Stimulated activated CD4-positive, alpha-beta T cell treated with anti-CD3 and anti-CD28 coated beads, Interleukin-1b, Interleukin-23, amount 100 ng/mL, for 4 hours (primary cell): Measurements from ENCODE around the gene PAQR4.
A peak's percentile ranks its signal among the peaks of the same experiment; 100 is the strongest.
"Not testable (repeated sequence)": the region's sequence is repeated elsewhere in the genome, so short reads cannot be mapped to it uniquely, and the experiment has no call there.

Source experiments
- DNase-seq, 2 donors: peaks; one replicate each; pipeline ENCODE4 v3.0.0-alpha.2; 2020; ENCODE audit warnings: low read depth in 2 of 2

Gene PAQR4

DNA sequence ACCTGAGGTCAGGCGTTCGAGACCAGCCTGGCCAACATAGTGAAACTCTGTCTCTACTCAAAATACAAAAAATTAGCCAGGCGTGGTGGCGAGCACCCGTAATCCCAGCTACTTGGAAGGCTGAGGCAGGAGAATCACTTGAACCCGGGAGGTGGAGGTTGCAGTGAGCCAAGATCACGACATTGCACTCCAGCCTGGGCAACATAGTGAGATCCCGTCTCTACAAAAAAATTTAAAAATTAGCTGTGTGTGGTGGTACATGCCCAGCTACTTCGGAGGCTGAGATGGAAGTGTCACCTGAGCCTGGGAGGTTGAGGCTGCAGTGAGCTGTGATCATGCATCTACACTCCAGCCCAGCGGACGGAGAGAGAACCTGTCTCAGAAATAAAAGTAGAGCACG, 25.4 kb upstream of the PAQR4 start:
- DNase-seq: not testable (repeated sequence)

- DNase-seq: no peak
Measured at GRCh38 chr16:2946649-2947048, 22.5 kb upstream of the PAQR4 start.

DNA sequence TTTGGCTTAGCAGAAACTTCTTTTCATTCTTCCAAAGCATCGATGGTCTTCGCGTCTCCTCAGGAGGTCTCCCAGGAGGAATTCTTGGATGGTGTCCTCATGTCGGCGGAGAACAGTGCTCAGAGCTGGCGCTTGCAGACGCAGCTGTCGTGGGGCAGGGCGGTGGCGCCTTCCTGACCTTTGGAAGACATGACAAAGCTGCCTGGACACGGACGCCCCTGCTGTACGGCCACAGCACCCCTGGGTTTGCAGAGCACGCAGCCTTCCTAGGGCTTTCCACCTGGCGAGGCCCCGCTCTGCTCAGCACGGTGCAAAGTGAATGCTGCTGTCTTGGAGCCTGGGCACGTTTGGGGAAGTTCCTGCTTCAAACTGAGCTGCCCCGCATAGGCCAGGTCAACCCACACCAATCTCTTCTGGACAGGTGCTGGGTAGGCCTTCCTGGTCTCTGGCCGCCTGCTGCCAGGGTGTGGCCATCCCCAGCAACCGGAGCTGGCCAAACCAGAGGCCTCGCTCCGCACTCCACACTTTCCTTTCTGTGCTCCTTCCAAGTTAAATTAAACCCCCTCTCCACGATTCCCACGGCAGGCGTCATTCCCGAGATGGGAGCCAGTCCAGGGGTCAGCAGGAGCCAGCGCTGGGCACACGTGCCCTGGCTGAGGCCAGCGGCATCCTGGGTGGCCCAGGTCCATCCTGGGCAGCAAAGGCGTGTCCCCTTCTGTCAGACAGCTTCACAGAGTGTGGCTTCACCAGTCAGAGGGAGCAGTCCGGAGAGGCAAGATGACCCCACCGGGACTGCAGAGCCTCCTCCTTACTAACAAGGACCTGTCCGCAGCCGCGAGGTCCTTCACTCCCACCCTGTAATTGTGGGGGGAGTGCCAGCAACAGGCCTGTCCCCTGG, 20.1 kb upstream of the PAQR4 start:
- no peak for DNase-seq

GRCh38 chr16:2949705-2950352, 19.3 kb upstream of the PAQR4 start:
- no peak for DNase-seq

DNA sequence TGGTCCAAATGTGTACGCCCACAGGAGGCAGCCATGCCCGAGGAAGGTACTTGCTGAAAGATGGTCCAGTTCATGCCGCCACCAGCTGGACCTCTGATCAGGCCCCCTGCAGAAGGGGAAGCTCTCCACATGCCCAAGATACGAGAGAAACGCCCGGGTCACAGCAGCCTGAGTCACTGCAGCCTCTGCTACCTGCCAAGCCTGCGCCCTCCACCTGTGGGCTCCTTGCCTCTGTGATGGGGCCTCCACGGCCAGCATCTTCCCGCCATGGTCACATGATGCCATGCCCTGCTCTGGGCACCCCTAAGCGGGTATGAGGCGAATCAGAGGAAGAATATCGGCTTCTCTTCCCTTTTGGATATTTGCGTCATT, 18.8 kb upstream of the PAQR4 start:
- no peak for DNase-seq

DNA sequence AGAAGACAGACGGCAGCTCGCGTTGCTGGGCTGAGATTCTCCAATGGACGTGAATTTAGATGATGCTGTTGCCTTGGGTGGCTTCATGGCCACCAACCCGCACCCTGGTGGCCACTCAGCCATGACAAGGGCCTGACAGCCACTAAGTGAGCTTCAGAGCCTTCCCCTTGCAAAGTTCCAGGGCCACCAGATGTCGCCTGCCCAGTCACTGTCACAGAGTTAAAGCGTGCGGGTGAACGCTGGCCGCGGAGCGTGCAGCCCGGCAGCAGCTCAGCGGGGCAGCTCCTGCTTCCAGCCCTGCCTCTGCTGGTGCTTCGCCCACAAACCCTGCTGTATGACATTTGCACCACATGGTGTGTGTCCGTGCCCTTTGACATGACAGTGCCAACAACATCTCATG, 18.4 kb upstream of the PAQR4 start:
- DNase-seq: no peak

GRCh38 chr16:2952679-2953078, 16.5 kb upstream of the PAQR4 start:
- DNase-seq: no peak

DNA sequence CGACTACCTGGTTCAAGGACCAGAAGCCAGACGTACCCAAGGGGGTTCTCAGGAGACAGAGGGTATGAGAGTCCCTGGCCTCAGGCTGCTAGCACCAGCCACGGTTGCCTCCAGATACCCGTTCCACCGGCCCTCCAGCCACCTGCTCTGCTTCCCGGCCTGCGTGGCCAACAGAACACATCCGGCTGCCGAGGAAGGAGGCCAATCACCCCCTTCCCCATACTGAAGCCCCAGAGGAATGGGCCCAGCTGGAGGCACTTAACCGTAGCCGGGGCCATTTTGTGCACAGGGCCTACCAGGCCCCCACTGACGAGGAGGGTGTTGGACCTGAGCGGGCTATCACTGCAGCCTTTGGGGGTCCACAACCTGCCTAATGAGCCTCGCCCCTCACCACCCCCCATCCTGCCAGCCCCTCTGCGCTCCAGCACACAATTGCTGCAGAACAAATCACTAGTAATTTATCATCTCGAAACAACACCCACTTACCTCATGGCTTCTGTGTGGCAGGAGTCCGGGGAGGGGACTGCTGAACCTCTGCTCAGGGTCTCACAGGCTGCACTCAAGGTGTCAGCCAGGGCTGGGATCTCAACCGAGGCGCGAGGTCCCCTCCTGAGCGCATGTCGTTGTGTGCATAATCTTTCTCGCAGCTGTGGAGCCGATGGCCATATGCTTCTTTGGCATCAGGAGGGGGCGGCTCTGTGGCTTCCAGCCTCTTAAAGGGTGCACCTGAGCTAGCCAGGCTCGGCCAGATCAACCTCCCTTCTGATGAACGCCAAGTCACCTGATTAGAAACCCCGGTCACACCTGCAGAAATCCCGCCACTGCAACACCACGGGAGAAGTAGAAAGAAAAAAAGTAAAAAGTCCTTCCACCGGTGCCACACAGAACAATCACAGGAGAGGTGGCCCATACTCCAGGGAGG, 15.2 kb upstream of the PAQR4 start:
- DNase-seq: no peak

DNA sequence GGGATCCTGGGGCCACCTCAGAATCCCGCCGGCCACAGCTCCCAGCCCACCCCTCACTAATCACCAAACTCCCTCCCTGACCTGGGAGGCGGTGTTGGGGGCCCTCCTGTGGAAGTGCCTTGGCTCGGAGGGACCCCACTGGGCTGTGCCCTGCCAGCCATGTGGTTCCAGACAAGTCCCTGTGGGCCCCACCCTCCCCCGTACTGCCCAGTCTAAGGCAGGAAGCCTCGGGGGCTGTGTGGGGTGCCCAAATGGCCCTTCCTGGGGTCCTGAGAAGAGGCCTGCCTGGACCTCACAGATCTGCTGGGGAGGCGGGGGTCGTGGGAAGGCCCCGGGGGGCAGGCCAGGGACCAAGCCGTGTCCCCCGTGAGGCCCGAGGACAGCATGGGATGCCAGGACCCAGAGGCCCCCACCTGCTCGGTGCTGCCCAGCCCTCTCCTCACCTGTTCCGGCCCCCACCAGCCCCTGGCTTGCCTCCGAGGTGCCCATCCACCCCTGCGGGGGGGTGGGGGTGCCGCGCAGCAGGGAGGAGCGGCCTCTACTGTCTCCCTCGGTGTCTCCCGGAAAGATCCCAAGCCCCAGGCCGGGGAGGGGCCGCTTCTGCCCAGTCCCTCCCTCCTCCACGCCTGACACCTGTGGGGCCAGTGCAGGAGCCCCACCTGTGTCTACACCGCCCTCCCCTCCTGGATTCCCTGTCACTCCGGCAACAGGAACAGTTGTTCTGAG, 14.3 kb upstream of the PAQR4 start:
- DNase-seq: no peak

DNA sequence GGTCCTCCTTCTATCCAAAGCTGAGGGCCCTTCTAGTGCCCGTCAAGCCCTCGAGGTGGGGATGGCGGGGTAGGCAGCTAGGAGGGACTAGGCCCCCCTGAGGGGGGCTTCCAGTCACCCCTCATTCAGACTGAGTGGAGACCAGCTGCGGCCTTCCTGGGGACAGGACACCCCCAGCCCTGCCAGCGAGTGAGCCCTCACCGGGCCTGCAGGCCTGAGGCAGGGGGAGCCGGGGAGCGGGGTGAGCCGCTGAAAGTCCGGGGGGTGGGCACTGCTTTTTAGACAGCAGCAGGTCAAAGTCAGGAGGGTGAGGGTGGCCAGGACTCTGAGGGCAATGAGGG, 13.7 kb upstream of the PAQR4 start:
- no peak for DNase-seq

- DNase-seq: no peak
Measured at GRCh38 chr16:2955779-2956578, 13.2 kb upstream of the PAQR4 start.

GRCh38 chr16:2956579-2956956, 12.6 kb upstream of the PAQR4 start:
- no peak for DNase-seq

DNA sequence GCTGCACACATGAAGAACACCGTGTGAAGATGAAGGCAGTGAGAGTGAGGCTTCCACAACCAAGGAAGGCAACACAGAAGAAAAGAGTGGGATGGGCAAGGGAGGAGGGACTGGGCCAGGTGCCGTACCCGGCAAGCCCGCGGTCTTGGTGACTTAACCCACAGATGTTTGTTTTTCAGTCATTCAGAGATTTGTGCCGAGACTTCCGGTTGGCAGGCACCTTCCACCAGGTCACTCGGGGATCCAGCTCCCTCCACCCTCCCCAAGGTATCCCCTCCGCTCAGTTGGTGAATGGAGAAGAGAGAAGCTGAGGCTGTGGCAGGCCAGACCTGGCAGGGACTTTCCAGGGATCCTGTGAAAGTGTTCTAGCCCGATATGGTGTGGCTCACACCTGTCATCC, 9.9 kb upstream of the PAQR4 start:
- no peak for DNase-seq

DNA sequence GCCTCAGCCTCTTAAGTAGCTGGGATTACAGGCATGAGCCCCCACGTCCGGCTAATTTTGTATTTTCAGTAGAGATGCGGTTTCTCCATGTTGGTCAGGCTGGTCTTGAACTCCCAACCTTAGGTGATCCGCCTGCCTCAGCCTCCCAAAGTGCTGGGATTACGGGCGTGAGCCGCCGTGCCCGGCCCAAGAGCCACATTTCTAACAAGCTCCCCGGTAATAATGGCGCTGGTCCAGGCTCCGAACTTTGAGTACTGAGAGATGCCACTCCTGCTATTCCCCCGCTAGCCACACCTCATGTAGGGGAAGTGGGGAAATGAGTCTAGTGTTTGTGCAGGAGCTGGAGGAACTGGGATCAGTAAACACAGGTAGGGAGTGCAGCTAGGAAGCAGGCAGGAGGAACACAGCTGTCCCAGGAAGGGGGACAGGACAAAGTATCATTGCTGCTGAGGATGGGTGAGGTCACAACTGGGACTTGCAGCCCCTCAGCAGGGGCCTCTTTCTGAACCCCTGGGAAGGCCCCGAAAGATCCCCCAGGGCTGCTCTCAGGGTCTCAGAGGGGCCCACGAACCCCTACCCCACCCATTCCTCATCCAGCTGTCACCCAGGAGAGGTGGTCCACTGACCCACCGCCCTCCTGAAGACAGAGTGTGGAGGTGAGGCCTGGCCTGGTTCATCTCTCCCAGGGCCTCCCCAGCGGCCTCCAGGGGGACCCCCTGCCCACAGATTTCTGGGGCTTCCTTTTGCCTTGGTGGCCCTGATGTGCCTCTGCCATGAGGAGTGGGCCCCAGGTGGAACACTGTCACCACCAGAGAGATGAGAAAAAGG, 8.8 kb upstream of the PAQR4 start:
- DNase-seq: no peak

GRCh38 chr16:2962334-2963073, 6.6 kb upstream of the PAQR4 start:
- DNase-seq: no peak

DNA sequence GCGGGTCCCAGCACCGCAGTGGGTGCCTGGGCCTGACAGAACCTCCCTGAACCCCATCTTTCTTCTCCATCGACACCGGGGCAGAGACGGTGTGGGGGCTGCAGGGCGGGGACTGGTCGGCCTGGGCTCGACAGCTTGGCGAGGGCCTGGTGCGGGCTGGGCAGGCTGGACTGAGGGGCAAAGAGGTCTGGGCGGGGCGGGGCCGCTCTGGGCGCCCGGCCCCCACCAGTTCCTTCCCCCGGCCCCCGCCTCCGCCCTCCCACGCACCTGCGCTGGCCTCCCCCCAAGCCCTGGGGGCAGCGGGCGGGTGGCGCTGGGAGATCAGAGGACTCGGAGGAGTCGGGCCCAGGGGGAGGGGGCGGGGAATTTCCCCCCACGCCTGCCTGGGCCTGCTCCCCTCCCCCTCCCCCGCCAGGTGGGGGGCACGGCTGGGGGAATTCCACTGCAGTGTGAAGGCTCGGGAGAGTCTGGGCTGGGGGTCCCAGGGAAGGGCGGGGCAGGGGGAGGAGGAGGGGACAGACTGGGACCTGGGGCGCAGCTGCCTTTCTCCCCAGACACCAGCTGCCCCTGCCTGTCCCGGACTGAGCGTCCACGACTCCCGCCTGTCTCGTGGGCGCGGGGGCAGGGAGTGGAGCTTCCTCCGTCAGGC, 6.0 kb upstream of the PAQR4 start:
- peak; percentile 28 to 49 for DNase-seq

DNA sequence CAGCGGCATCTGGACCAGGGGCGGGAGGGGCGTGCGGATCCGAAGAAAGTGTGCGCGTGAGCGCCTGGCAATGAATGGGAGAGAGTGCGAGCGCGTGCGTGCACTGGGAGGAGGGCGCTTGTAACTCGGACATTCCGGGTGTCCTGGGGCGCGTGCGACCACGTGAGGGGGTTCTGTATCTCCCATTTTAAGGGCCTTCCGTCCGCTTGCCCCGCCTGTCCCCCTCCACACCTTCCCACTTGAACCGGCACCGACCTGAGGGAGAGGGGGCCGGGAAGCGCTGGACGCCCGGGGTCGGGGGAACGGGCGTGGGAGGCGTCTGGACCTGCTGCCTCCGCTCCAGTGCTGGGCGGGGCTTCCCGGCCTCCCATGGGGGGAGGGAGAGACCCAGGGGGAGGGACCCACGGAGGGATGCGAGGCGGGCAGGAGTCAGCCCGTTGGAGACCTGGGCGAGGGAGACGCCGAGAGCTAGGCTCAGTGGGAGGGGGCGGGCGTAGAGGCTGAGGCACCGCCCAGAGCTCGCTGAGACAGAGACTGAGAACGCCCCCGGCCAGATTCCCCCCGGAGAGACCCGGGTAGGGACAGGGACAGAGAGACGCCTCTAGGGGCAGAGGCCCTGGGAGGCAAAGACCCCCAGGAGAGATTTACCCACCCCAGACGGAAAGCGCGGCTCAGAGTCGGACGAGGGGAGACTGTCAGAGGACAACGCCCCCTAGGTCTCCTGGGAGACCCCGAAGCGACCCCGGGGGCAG, 5.2 kb upstream of the PAQR4 start, which contains the start of gene KREMEN2:
KREMEN2 (plus strand) TSS at position 553 of the 752 bp plus-strand sequence. CDS start 246 bp downstream, outside the sequence.
- peak; percentile 37 to 47 for DNase-seq
